GM23338 (cell line): Measurements from ENCODE around the gene FRAS1. TPM values are rescaled to one million over a fixed set of nuclear protein-coding genes. Genes with fewer than 3 reads are reported as not detected.

Source experiments
- ATAC-seq: fragments of 200-7000 bp; cut with Tn5 transposase; 3 replicates; pipeline ENCODE4 v1.9.1; 2020
- DNase-seq: peaks from one replicate; pipeline ENCODE4 v3.0.0-alpha.2; 2015; ENCODE audit warnings: low spot score
- H2AFZ ChIP-seq: fragments of 200-600 bp; sonication (generic); 2 replicates; pipeline ENCODE4 v1.8.0; 2016; ENCODE audit warnings: antibody characterized with exemption, mild to moderate bottlenecking, moderate library complexity
- H3F3A ChIP-seq: fragments of 200-600 bp; sonication (generic); replicated peaks from 2 replicates; pipeline ENCODE4 v1.8.0; 2017; ENCODE audit warnings: antibody characterized with exemption, mixed run types, low read depth
- H3K27ac ChIP-seq: fragments of 200-600 bp; sonication (generic); 2 replicates; pipeline ENCODE4 v1.6.1; 2016; ENCODE audit warnings: low read depth
- H3K27me3 ChIP-seq: fragments of 200-600 bp; sonication (generic); 2 replicates; pipeline ENCODE4 v1.8.0; 2016; ENCODE audit warnings: mild to moderate bottlenecking, mixed run types, moderate library complexity; ENCODE audit not compliant: insufficient read depth
- H3K36me3 ChIP-seq: fragments of 200-600 bp; sonication (generic); 2 replicates; pipeline ENCODE4 v1.8.0; 2016; ENCODE audit warnings: mild to moderate bottlenecking; ENCODE audit not compliant: insufficient read depth
- H3K4me1 ChIP-seq: fragments of 200-600 bp; sonication (generic); 2 replicates; pipeline ENCODE4 v1.8.0; 2016; ENCODE audit warnings: mild to moderate bottlenecking, moderate library complexity; ENCODE audit not compliant: insufficient read depth
- H3K4me2 ChIP-seq: fragments of 200-600 bp; sonication (generic); 2 replicates; pipeline ENCODE4 v1.7.1; 2017; ENCODE audit warnings: mixed run types
- H3K4me3 ChIP-seq: fragments of 200-600 bp; sonication (generic); 2 replicates; pipeline ENCODE4 v1.6.1; 2016; ENCODE audit warnings: mixed run types
- H3K79me2 ChIP-seq: fragments of 200-600 bp; sonication (generic); replicated peaks from 2 replicates; pipeline ENCODE4 v1.8.0; 2017; ENCODE audit warnings: mild to moderate bottlenecking; ENCODE audit not compliant: insufficient read depth
- H3K9me2 ChIP-seq: fragments of 200-600 bp; sonication (generic); 2 replicates; pipeline ENCODE4 v1.8.0; 2017; ENCODE audit not compliant: insufficient read depth
- H4K20me1 ChIP-seq: fragments of 200-600 bp; sonication (generic); replicated peaks from 2 replicates; pipeline ENCODE4 v1.8.0; 2017; ENCODE audit warnings: mild to moderate bottlenecking; ENCODE audit not compliant: insufficient read depth
- H3K27ac Mint-ChIP-seq: 2 replicates; pipeline ENCODE4 v1.8.0; 2020; ENCODE audit warnings: inconsistent platforms, mild to moderate bottlenecking, moderate library complexity, mixed read lengths
- H3K27me3 Mint-ChIP-seq: 3 replicates; pipeline ENCODE4 v1.8.0; 2022; ENCODE audit warnings: low read depth, mild to moderate bottlenecking, moderate library complexity, mixed read lengths, inconsistent platforms; ENCODE audit not compliant: insufficient read depth, poor library complexity
- H3K36me3 Mint-ChIP-seq: 3 replicates; pipeline ENCODE4 v1.8.0; 2021; ENCODE audit warnings: low read depth, mild to moderate bottlenecking, inconsistent platforms, moderate library complexity, mixed read lengths
- H3K4me1 Mint-ChIP-seq: 3 replicates; pipeline ENCODE4 v1.8.0; 2020; ENCODE audit warnings: mild to moderate bottlenecking, inconsistent platforms, mixed read lengths
- H3K4me3 Mint-ChIP-seq: 3 replicates; pipeline ENCODE4 v1.8.0; 2021; ENCODE audit warnings: moderate library complexity, mild to moderate bottlenecking, inconsistent platforms, mixed read lengths
- H3K9me3 Mint-ChIP-seq: 3 replicates; pipeline ENCODE4 v1.8.0; 2020; ENCODE audit warnings: moderate library complexity, mild to moderate bottlenecking, inconsistent platforms, mixed read lengths
- CREB1 ChIP-seq: fragments of 250-450 bp; sonication (Bioruptor Pico); IDR thresholded peaks from 2 replicates; pipeline ENCODE4 v1.5.0; 2020; ENCODE audit warnings: low read depth, mild to moderate bottlenecking, moderate library complexity
- EZH2 ChIP-seq: fragments of 200-600 bp; sonication (generic); IDR thresholded peaks from one replicate; pipeline ENCODE4 v1.8.0; 2017; ENCODE audit warnings: antibody characterized with exemption, mild to moderate bottlenecking, low read depth; ENCODE audit not compliant: unreplicated experiment
- EZH2phosphoT487 ChIP-seq: fragments of 200-600 bp; sonication (generic); IDR thresholded peaks from one replicate; pipeline ENCODE4 v1.8.1; 2018; ENCODE audit warnings: antibody characterized with exemption; ENCODE audit not compliant: unreplicated experiment
- JUNB ChIP-seq: IDR thresholded peaks from one replicate; pipeline ENCODE4 v1.6.1; 2016; ENCODE audit warnings: antibody characterized with exemption; ENCODE audit not compliant: unreplicated experiment
- NANOG ChIP-seq: IDR thresholded peaks from 2 replicates; pipeline ENCODE4 v1.6.1; 2016; ENCODE audit warnings: antibody characterized with exemption, borderline replicate concordance
- POLR2AphosphoS5 ChIP-seq: IDR thresholded peaks from 2 replicates; pipeline ENCODE4 v1.6.1; 2016; ENCODE audit warnings: antibody characterized with exemption, low read depth
- STAT1 ChIP-seq: IDR thresholded peaks from one replicate; pipeline ENCODE4 v1.6.1; 2016; ENCODE audit warnings: antibody characterized with exemption; ENCODE audit not compliant: unreplicated experiment
- ZNF114 ChIP-seq: fragments of 250-450 bp; sonication (Bioruptor Pico); IDR thresholded peaks from 2 replicates; pipeline ENCODE4 v1.5.0; 2020; ENCODE audit warnings: mild to moderate bottlenecking, moderate library complexity
- ZNF331 ChIP-seq: fragments of 250-450 bp; sonication (Bioruptor Pico); IDR thresholded peaks from 2 replicates; pipeline ENCODE4 v1.5.0; 2020; ENCODE audit warnings: low read depth, mild to moderate bottlenecking, moderate library complexity
- polyA plus RNA-seq: library from polyadenylated mRNA; unstranded; fragments of >200 nt; fragmentation: Nextera tagmentation; extraction: Ambion mirVana; gene quantifications from 2 replicates; pipeline ENCODE4 v1.2.1, GENCODE V29; 2016
- total RNA-seq: library from RNA; depleted of rRNA; stranded (reverse); fragments of >200 nt; shearing (Covaris generic); gene quantifications from 2 replicates; pipeline ENCODE4 v1.2.3, GENCODE V29; 2014
- TF ChIP-seq, protein P1 (sequence below): fragments of 250-450 bp; sonication (Bioruptor Pico); IDR thresholded peaks from 2 replicates; pipeline ENCODE4 v1.5.0; 2020; ENCODE audit warnings: mild to moderate bottlenecking, moderate library complexity
- TF ChIP-seq, protein P2 (sequence below): IDR thresholded peaks from one replicate; pipeline ENCODE4 v1.6.1; 2018; ENCODE audit warnings: antibody characterized with exemption; ENCODE audit not compliant: unreplicated experiment
- TF ChIP-seq, protein P3 (sequence below): IDR thresholded peaks from 2 replicates; pipeline ENCODE4 v1.6.1; 2016; ENCODE audit warnings: antibody characterized with exemption
- TF ChIP-seq, protein P4 (sequence below), 2 experiments: fragments of 200-600 bp in 1 of 2; sonication (generic) in 1 of 2; conservative IDR thresholded peaks; 2 replicates each; pipeline versions ENCODE4 v1.5.1 to v1.6.1; 2016 to 2017; ENCODE audit warnings: antibody characterized with exemption in 2 of 2, low read depth in 2 of 2, mild to moderate bottlenecking in 2 of 2, moderate library complexity in 1 of 2

The FRAS1 gene
- total and polyA plus RNA-seq, 2 experiments from 2014 or later = 12.4 to 108 TPM

GRCh38 chr4:78199984-78200383 is 142.9 kb downstream of the FRAS1 start:
- Histone ChIP-seq H3K4me1 (peaks cover 29% of the 10 kb centered on the region), H3K79me2 (peaks cover 80% of the 10 kb centered on the region), H3F3A (no peaks in the 10 kb centered on the region), H3K4me2 (no peak overlapping the region), H3K36me3 (no peaks in the 10 kb centered on the region; the same call in 1 of the 2 replicates), H2AFZ (no peak overlapping the region), H4K20me1 (peaks cover 8% of the 10 kb centered on the region), H3K4me3 (no peak overlapping the region), H3K27ac (no peak overlapping the region), H3K27me3 (no peaks in the 10 kb centered on the region), H3K9me2 (peaks cover 6% of the 10 kb centered on the region; the same call in 1 of the 2 replicates)
- Mint-ChIP-seq H3K36me3 (peaks cover 23% of the 10 kb centered on the region), H3K9me3 (peaks cover 19% of the 10 kb centered on the region), H3K4me1 (peaks cover 26% of the 10 kb centered on the region), H3K27me3 (peaks cover 6% of the 10 kb centered on the region), H3K27ac (no peak overlapping the region), H3K4me3 (no peak overlapping the region)
- DNase-seq (no peak), ATAC-seq (no peak)
- TF ChIP-seq CREB1 (CRISPR knock-in tag) = no peak
- no peak for TF ChIP-seq EZH2
- no peak for TF ChIP-seq JUNB
- TF ChIP-seq STAT1 = no peak
- no peak for TF ChIP-seq ZNF114 (CRISPR knock-in tag)
- TF ChIP-seq, protein P1, sequence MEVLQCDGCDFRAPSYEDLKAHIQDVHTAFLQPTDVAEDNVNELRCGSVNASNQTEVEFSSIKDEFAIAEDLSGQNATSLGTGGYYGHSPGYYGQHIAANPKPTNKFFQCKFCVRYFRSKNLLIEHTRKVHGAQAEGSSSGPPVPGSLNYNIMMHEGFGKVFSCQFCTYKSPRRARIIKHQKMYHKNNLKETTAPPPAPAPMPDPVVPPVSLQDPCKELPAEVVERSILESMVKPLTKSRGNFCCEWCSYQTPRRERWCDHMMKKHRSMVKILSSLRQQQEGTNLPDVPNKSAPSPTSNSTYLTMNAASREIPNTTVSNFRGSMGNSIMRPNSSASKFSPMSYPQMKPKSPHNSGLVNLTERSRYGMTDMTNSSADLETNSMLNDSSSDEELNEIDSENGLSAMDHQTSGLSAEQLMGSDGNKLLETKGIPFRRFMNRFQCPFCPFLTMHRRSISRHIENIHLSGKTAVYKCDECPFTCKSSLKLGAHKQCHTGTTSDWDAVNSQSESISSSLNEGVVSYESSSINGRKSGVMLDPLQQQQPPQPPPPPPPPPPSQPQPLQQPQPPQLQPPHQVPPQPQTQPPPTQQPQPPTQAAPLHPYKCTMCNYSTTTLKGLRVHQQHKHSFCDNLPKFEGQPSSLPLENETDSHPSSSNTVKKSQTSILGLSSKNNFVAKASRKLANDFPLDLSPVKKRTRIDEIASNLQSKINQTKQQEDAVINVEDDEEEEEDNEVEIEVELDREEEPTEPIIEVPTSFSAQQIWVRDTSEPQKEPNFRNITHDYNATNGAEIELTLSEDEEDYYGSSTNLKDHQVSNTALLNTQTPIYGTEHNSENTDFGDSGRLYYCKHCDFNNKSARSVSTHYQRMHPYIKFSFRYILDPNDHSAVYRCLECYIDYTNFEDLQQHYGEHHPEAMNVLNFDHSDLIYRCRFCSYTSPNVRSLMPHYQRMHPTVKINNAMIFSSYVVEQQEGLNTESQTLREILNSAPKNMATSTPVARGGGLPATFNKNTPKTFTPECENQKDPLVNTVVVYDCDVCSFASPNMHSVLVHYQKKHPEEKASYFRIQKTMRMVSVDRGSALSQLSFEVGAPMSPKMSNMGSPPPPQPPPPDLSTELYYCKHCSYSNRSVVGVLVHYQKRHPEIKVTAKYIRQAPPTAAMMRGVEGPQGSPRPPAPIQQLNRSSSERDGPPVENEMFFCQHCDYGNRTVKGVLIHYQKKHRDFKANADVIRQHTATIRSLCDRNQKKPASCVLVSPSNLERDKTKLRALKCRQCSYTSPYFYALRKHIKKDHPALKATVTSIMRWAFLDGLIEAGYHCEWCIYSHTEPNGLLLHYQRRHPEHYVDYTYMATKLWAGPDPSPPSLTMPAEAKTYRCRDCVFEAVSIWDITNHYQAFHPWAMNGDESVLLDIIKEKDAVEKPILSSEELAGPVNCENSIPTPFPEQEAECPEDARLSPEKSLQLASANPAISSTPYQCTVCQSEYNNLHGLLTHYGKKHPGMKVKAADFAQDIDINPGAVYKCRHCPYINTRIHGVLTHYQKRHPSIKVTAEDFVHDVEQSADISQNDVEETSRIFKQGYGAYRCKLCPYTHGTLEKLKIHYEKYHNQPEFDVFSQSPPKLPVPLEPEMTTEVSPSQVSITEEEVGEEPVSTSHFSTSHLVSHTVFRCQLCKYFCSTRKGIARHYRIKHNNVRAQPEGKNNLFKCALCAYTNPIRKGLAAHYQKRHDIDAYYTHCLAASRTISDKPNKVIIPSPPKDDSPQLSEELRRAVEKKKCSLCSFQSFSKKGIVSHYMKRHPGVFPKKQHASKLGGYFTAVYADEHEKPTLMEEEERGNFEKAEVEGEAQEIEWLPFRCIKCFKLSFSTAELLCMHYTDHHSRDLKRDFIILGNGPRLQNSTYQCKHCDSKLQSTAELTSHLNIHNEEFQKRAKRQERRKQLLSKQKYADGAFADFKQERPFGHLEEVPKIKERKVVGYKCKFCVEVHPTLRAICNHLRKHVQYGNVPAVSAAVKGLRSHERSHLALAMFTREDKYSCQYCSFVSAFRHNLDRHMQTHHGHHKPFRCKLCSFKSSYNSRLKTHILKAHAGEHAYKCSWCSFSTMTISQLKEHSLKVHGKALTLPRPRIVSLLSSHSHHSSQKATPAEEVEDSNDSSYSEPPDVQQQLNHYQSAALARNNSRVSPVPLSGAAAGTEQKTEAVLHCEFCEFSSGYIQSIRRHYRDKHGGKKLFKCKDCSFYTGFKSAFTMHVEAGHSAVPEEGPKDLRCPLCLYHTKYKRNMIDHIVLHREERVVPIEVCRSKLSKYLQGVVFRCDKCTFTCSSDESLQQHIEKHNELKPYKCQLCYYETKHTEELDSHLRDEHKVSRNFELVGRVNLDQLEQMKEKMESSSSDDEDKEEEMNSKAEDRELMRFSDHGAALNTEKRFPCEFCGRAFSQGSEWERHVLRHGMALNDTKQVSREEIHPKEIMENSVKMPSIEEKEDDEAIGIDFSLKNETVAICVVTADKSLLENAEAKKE (CRISPR knock-in tag) = no peak
- TF ChIP-seq, protein P2, sequence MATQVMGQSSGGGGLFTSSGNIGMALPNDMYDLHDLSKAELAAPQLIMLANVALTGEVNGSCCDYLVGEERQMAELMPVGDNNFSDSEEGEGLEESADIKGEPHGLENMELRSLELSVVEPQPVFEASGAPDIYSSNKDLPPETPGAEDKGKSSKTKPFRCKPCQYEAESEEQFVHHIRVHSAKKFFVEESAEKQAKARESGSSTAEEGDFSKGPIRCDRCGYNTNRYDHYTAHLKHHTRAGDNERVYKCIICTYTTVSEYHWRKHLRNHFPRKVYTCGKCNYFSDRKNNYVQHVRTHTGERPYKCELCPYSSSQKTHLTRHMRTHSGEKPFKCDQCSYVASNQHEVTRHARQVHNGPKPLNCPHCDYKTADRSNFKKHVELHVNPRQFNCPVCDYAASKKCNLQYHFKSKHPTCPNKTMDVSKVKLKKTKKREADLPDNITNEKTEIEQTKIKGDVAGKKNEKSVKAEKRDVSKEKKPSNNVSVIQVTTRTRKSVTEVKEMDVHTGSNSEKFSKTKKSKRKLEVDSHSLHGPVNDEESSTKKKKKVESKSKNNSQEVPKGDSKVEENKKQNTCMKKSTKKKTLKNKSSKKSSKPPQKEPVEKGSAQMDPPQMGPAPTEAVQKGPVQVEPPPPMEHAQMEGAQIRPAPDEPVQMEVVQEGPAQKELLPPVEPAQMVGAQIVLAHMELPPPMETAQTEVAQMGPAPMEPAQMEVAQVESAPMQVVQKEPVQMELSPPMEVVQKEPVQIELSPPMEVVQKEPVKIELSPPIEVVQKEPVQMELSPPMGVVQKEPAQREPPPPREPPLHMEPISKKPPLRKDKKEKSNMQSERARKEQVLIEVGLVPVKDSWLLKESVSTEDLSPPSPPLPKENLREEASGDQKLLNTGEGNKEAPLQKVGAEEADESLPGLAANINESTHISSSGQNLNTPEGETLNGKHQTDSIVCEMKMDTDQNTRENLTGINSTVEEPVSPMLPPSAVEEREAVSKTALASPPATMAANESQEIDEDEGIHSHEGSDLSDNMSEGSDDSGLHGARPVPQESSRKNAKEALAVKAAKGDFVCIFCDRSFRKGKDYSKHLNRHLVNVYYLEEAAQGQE = no peak
- TF ChIP-seq, protein P3, sequence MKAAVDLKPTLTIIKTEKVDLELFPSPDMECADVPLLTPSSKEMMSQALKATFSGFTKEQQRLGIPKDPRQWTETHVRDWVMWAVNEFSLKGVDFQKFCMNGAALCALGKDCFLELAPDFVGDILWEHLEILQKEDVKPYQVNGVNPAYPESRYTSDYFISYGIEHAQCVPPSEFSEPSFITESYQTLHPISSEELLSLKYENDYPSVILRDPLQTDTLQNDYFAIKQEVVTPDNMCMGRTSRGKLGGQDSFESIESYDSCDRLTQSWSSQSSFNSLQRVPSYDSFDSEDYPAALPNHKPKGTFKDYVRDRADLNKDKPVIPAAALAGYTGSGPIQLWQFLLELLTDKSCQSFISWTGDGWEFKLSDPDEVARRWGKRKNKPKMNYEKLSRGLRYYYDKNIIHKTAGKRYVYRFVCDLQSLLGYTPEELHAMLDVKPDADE = no peak
- no peak for TF ChIP-seq POLR2AphosphoS5
- no peak for TF ChIP-seq NANOG
- TF ChIP-seq EZH2phosphoT487 = no peak
- TF ChIP-seq ZNF331 (CRISPR knock-in tag) = no peak
- TF ChIP-seq, protein P4, sequence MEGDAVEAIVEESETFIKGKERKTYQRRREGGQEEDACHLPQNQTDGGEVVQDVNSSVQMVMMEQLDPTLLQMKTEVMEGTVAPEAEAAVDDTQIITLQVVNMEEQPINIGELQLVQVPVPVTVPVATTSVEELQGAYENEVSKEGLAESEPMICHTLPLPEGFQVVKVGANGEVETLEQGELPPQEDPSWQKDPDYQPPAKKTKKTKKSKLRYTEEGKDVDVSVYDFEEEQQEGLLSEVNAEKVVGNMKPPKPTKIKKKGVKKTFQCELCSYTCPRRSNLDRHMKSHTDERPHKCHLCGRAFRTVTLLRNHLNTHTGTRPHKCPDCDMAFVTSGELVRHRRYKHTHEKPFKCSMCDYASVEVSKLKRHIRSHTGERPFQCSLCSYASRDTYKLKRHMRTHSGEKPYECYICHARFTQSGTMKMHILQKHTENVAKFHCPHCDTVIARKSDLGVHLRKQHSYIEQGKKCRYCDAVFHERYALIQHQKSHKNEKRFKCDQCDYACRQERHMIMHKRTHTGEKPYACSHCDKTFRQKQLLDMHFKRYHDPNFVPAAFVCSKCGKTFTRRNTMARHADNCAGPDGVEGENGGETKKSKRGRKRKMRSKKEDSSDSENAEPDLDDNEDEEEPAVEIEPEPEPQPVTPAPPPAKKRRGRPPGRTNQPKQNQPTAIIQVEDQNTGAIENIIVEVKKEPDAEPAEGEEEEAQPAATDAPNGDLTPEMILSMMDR (conservative IDR thresholded peaks at IDR 0.05; ENCODE audit: low read depth in 2 of 2) = no peak
